SK-N-MC (cell line): ENCODE results near the gene KCNJ4.
A peak's percentile ranks its signal among the peaks of the same experiment; 100 is the strongest.

ENCODE experiments used
- DNase-seq: peaks from one replicate; pipeline ENCODE4 v3.0.0-alpha.2; 2011; ENCODE audit warnings: low read depth, low spot score
- H3K27ac ChIP-seq: fragments of 200-600 bp; sonication (generic); 2 replicates; pipeline ENCODE4 v1.5.1; 2016; ENCODE audit warnings: mixed run types
- H3K36me3 ChIP-seq: fragments of 200-600 bp; sonication (generic); 2 replicates; pipeline ENCODE4 v1.6.1; 2017; ENCODE audit warnings: antibody characterized with exemption, low read length, mixed read lengths; ENCODE audit not compliant: insufficient read depth
- H3K4me3 ChIP-seq: fragments of 200-600 bp; sonication (generic); 2 replicates; pipeline ENCODE4 v1.5.1; 2016
- H3K9ac ChIP-seq: fragments of 200-600 bp; sonication (generic); 2 replicates; pipeline ENCODE4 v1.8.0; 2017; ENCODE audit warnings: mixed run types, mixed read lengths; ENCODE audit not compliant: insufficient read length
- H3K9me3 ChIP-seq: fragments of 200-600 bp; sonication (generic); 2 replicates; pipeline ENCODE4 v1.6.1; 2017; ENCODE audit warnings: low read depth, mild to moderate bottlenecking, antibody characterized with exemption, low read length, moderate library complexity, mixed read lengths
- EZH2 ChIP-seq: fragments of 200-600 bp; sonication (generic); IDR thresholded peaks from one replicate; pipeline ENCODE4 v1.6.1; 2017; ENCODE audit warnings: antibody characterized with exemption
- FOXP2 ChIP-seq: optimal IDR thresholded peaks from 2 replicates; pipeline ENCODE3; 2011; ENCODE audit warnings: mild to moderate bottlenecking, moderate library complexity; ENCODE audit not compliant: insufficient read depth; ENCODE audit errors: extremely low read length, control extremely low read depth
- POLR2AphosphoS5 ChIP-seq: IDR thresholded peaks from 2 replicates; pipeline ENCODE4 v1.6.1; 2012; ENCODE audit warnings: mild to moderate bottlenecking, low read depth, low read length, borderline replicate concordance

Gene KCNJ4

DNA sequence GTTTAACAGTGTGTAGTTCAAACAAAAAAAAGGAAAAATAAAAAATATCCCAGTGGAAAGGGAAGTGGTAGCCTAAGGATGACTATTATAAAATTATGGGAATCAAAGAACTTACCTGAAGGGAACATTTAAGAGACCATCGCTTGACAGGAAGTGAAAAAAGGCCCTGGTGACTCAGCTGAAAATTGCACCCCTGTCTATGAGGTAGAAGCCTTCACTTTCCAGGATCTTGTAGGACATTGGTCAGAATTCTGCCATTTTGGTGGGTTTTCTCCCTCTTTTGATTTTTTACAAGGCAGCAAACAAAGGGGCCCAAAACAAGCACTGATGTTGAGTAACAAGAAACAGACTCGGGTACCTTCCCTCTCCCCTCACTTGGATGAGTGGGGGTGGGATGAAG lies 35.5 kb upstream of the KCNJ4 start:
- H3K27ac ChIP-seq, result peak overlapping the region; percentile 60
- no peak for DNase-seq
- H3K9me3 ChIP-seq, result no peaks in the 10 kb centered on the region
- TF ChIP-seq POLR2AphosphoS5, result no peak
- no peak for TF ChIP-seq EZH2
- TF ChIP-seq FOXP2, result no peak
- no peak overlapping the region for H3K4me3 ChIP-seq
- no peak overlapping the region for H3K9ac ChIP-seq
- H3K36me3 ChIP-seq, result peaks cover 99% of the 10 kb centered on the region

DNA sequence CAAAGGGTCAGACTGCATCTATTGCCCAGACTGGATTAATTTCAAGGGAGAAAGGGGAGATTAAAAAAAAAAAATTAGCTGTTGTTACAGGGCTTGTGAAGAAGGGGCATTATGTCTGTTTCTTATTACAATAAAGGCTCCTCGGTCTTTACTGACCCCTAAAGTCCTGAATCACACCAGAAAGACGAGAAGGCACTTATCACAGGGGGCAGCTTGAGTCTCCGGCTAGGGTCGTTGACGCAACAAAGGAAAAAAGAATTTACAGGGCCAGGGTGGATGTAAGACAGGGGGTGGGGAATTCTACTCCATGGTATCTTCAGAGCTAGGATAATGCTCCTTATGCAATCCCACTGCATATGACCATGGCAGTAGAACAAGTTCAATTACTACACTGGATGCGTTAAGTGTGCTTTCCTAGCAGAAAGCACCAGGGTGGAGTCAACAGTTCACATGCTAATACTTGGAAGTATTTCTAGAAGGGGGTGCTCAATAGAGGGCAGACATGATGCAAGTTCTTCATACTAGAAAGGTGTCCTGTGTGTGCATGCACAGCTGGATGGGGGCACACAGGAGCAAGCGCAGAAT lies 34.7 kb upstream of the KCNJ4 start:
- DNase-seq, result no peak
- no peaks in the 10 kb centered on the region for H3K9me3 ChIP-seq
- TF ChIP-seq FOXP2, result no peak
- no peak for TF ChIP-seq EZH2
- TF ChIP-seq POLR2AphosphoS5, result no peak
- H3K4me3 ChIP-seq, result no peak overlapping the region
- H3K27ac ChIP-seq, result peak overlapping the region; percentile 43; the same call in 1 of the 2 replicates
- no peak overlapping the region for H3K9ac ChIP-seq
- H3K36me3 ChIP-seq, result peaks cover 98% of the 10 kb centered on the region

DNA sequence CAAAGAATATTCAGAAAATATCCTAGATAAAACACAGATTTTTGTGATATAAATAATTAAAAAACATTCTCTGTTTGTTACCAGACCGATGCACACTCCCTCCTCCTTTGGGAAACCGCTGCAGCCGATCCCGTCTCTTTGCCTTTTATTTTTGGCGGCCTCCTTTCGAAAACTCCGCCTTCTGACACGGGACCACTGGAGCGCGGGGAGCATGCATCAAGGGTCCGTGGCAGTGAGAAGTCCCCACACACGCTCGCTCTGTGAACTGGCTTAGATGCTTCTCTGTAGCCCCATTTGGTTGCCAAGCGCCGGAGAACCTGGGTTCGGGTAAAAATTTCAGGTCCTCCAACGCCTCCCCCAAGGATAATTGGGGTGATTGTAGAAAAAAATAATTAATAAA lies 34.1 kb upstream of the KCNJ4 start:
- no peak for DNase-seq
- Histone ChIP-seq H3K9me3 (no peaks in the 10 kb centered on the region), H3K27ac (0 out of 2 replicates have a peak overlapping the region, but pooled peaks have one; percentile 47), H3K36me3 (peaks cover 98% of the 10 kb centered on the region), H3K9ac (no peak overlapping the region), H3K4me3 (no peak overlapping the region)
- TF ChIP-seq FOXP2, result no peak
- no peak for TF ChIP-seq EZH2
- no peak; the same call in 1 of the 2 replicates for TF ChIP-seq POLR2AphosphoS5

DNA sequence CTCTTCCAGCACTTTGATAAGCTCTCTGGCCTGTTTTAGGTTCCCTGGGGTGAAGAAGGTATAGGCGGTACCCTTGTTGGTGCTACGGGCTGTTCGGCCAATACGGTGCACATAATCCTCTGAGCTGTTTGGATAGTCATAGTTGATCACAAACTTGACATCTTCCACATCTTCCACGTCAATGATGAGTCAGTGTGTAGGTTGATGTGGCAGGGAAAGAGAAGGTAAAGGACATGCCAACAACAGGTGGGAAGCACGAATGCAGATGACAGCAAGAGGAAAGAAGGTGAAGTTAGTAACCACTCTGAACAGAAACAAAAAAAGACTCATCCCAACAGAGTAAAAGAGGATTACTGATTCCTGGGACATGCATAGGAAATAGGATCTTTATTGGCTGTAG lies 32.9 kb upstream of the KCNJ4 start:
- no peak for DNase-seq
- no peak overlapping the region for H3K4me3 ChIP-seq
- TF ChIP-seq POLR2AphosphoS5 (no peak), EZH2 (no peak), FOXP2 (no peak)
- H3K9ac ChIP-seq, result no peak overlapping the region
- no peaks in the 10 kb centered on the region for H3K9me3 ChIP-seq
- H3K36me3 ChIP-seq, result peaks cover 98% of the 10 kb centered on the region
- H3K27ac ChIP-seq, result peak overlapping the region; percentile 47; the same call in 1 of the 2 replicates

DNA sequence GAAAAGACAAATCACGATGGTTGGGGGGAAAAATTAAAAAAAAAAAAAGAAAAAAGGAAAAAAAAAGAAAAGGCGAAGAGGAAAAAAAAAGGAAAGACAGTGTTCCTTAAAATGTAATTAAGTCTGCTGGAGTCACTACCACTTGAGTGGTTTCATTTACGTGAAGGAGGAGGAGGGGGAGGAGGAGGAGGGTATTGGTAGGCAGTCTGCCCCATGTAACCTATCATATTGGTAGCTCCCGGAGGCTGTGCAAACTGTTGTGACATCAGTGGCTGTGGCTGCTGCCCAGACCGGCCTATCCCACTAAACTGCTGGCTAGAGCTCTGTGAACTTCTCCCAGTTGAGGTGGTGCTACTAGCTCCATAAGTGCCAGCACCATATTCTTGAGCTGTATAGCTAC lies 30.8 kb upstream of the KCNJ4 start:
- Histone ChIP-seq H3K27ac (no peak overlapping the region), H3K36me3 (peaks cover 97% of the 10 kb centered on the region), H3K4me3 (no peak overlapping the region), H3K9ac (no peak overlapping the region), H3K9me3 (no peaks in the 10 kb centered on the region)
- no peak for DNase-seq
- TF ChIP-seq FOXP2 (no peak), POLR2AphosphoS5 (no peak), EZH2 (no peak)

DNA sequence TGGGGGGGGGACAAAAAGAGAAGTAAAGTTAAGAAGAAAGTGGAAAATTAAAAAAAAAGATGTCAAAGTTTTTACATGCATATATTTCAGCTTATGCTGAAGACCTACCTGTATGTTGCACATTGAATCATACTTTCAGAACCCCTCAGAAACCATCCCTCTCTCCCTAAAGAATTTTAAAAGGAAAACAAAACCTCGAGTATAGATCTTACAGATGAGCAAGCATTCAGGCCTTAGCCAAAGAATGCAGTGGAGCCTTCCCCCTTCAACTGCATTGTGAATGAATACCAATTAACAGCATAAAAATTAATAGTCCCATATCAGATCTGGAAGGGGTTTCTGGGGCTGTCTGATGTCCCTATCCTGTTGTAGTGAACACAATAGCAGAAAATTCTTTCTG lies 29.2 kb upstream of the KCNJ4 start:
- H3K9ac ChIP-seq, result no peak overlapping the region
- no peak overlapping the region for H3K27ac ChIP-seq
- no peak overlapping the region for H3K4me3 ChIP-seq
- peaks cover 81% of the 10 kb centered on the region for H3K36me3 ChIP-seq
- no peaks in the 10 kb centered on the region for H3K9me3 ChIP-seq
- no peak for TF ChIP-seq FOXP2
- TF ChIP-seq EZH2, result no peak
- no peak for TF ChIP-seq POLR2AphosphoS5
- no peak for DNase-seq

DNA sequence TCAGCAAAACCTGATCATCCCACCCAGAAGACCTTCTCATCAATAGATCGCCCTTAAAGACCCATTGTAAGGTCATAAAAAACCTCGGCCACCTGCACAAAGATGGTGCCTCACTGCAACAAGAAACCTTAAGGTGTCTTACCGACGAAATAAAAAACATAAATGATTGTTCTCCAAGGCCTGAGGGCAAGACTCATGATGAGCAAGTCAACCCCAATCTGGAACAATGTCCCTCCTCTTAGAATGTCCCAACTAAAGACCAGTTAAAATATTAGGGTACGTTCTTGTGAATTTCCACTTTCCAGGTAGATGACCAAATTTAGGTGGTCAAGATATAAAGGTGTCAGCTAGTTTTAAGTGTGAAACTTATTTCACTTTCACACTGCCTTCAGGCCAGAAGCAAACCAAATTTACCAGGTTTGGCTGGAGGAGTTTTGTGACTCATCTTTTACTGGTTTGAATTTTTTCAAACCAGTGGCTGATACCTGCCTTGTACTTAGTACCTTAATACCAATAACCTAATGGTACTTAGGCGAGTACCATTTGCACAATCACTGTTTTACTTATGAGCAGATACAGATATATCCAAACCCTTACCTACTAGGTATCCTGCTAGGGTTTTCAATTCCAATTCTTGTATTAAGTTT lies 27.8 kb upstream of the KCNJ4 start:
- DNase-seq, result no peak
- Histone ChIP-seq H3K36me3 (peaks cover 67% of the 10 kb centered on the region), H3K9ac (no peak overlapping the region), H3K4me3 (no peak overlapping the region), H3K9me3 (no peaks in the 10 kb centered on the region), H3K27ac (no peak overlapping the region)
- 0 out of 2 replicates have a peak, but pooled peaks have one; percentile 22 for TF ChIP-seq POLR2AphosphoS5
- no peak for TF ChIP-seq FOXP2

DNA sequence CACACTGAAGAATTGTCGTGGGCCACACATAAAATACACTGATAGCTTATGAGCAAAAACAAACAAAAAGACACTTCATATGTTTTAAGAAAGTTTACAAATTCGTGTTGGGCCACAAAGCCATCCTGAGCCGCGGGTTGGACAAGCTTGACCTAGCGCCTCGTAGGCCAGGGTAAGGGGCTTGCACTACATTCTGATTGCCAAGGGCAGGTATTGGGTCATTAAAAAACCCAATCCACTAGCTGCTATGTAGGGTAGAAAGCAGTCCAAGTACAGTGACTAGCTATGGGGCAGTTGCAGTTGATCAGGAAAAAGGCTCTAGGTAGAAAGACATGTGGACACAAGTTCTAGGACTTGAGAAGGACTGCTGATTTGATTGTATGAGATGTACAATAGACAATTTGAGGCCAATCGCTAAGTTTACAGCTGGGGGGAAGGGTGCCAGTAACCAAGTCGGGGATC lies 26.9 kb upstream of the KCNJ4 start:
- H3K36me3 ChIP-seq, result peaks cover 58% of the 10 kb centered on the region
- DNase-seq, result no peak
- H3K4me3 ChIP-seq, result no peak overlapping the region
- TF ChIP-seq FOXP2 (no peak), EZH2 (no peak), POLR2AphosphoS5 (no peak)
- H3K9me3 ChIP-seq, result no peaks in the 10 kb centered on the region
- H3K27ac ChIP-seq, result 0 out of 2 replicates have a peak overlapping the region, but pooled peaks have one; percentile 5
- no peak overlapping the region for H3K9ac ChIP-seq

DNA sequence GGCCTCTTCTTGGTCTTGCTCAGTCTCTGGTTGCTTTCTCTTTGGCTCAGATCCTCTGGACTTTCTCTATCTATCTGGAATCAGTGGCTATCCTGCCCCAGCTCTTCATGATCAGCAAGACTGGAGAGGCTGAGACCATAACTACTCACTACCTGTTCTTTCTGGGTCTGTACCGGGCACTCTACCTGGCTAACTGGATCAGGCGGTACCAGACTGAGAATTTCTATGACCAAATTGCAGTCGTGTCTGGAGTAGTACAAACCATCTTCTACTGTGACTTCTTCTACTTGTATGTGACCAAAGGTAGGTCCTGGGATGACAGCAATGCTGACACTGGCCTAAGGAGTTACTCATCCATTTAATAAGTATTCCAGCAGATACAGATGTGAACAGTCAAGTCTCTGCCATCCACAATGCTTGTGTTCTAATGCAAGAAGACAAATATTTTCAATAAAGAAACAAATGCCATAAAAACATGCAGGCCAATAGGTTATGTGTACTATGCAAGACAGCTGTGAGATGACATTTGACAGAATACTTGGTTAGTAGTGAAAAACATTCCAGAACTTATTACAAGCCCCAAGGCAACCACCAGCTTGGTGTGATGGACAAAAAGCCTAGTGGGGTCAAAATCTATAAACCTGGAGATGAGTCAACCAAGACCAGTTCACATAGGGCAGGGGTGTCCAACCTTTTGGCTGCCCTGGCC lies 26.3 kb upstream of the KCNJ4 start:
- Histone ChIP-seq H3K9ac (no peak overlapping the region), H3K27ac (peak overlapping the region; percentile 63), H3K36me3 (peaks cover 52% of the 10 kb centered on the region), H3K4me3 (no peak overlapping the region), H3K9me3 (no peaks in the 10 kb centered on the region)
- no peak for TF ChIP-seq EZH2
- TF ChIP-seq FOXP2, result no peak
- no peak for TF ChIP-seq POLR2AphosphoS5
- DNase-seq, result no peak
